Osteoblast (primary cell): ENCODE results near the gene FAM151A. TPM values are rescaled to one million over a fixed set of nuclear protein-coding genes. Genes with fewer than 3 reads are reported as not detected.

Experiments
- DNase-seq: peaks from one replicate; pipeline ENCODE4 v3.0.0; 2011; ENCODE audit warnings: low spot score, mixed read lengths; ENCODE audit not compliant: insufficient read length; ENCODE audit errors: missing footprints
- H2AFZ ChIP-seq: 2 replicates; pipeline ENCODE4 v1.6.0; 2011; ENCODE audit warnings: mild to moderate bottlenecking, low read length
- H3K27ac ChIP-seq: 2 replicates; pipeline ENCODE4 v1.5.1; 2011; ENCODE audit warnings: mild to moderate bottlenecking, low read depth, low read length, moderate library complexity
- H3K27me3 ChIP-seq: 2 replicates; pipeline ENCODE4 v1.6.0; 2012; ENCODE audit warnings: mild to moderate bottlenecking, control low read depth, inconsistent platforms, low read length, moderate library complexity; ENCODE audit not compliant: insufficient read depth
- H3K36me3 ChIP-seq: 2 replicates; pipeline ENCODE4 v1.5.1; 2011; ENCODE audit warnings: mild to moderate bottlenecking, low read length, control low read depth, moderate library complexity; ENCODE audit not compliant: insufficient read depth
- H3K4me1 ChIP-seq: 2 replicates; pipeline ENCODE4 v1.5.1; 2011; ENCODE audit warnings: mild to moderate bottlenecking, low read length, control low read depth, moderate library complexity; ENCODE audit not compliant: insufficient read depth
- H3K4me2 ChIP-seq: 2 replicates; pipeline ENCODE4 v1.6.0; 2011; ENCODE audit warnings: mild to moderate bottlenecking, low read length; ENCODE audit not compliant: insufficient read depth
- H3K4me3 ChIP-seq: fragments of 200-600 bp; sonication (generic); 3 replicates; pipeline ENCODE4 v1.5.1; 2012; ENCODE audit warnings: mild to moderate bottlenecking, low read length, inconsistent platforms; ENCODE audit not compliant: insufficient read depth
- H3K79me2 ChIP-seq: 2 replicates; pipeline ENCODE4 v1.6.0; 2012; ENCODE audit warnings: mild to moderate bottlenecking, low read length, control low read depth, inconsistent platforms; ENCODE audit not compliant: insufficient read depth
- H3K9me3 ChIP-seq: 2 replicates; pipeline ENCODE4 v1.5.1; 2011; ENCODE audit warnings: low read depth, low read length, control low read depth
- H4K20me1 ChIP-seq: 2 replicates; pipeline ENCODE4 v1.6.0; 2012; ENCODE audit warnings: mild to moderate bottlenecking, low read length, control low read depth; ENCODE audit not compliant: insufficient read depth
- total RNA-seq: library from RNA; depleted of rRNA; stranded (reverse); fragments of >200 nt; gene quantifications from 2 replicates; pipeline ENCODE4 v1.2.3, GENCODE V29; 2012
- TF ChIP-seq, protein P1 (sequence below): IDR thresholded peaks from 2 replicates; pipeline ENCODE4 v1.5.1; 2011; ENCODE audit warnings: mild to moderate bottlenecking, low read depth, low read length, moderate library complexity; ENCODE audit errors: extremely low read depth

Gene FAM151A
- total RNA-seq, 1 donor: not detected

DNA sequence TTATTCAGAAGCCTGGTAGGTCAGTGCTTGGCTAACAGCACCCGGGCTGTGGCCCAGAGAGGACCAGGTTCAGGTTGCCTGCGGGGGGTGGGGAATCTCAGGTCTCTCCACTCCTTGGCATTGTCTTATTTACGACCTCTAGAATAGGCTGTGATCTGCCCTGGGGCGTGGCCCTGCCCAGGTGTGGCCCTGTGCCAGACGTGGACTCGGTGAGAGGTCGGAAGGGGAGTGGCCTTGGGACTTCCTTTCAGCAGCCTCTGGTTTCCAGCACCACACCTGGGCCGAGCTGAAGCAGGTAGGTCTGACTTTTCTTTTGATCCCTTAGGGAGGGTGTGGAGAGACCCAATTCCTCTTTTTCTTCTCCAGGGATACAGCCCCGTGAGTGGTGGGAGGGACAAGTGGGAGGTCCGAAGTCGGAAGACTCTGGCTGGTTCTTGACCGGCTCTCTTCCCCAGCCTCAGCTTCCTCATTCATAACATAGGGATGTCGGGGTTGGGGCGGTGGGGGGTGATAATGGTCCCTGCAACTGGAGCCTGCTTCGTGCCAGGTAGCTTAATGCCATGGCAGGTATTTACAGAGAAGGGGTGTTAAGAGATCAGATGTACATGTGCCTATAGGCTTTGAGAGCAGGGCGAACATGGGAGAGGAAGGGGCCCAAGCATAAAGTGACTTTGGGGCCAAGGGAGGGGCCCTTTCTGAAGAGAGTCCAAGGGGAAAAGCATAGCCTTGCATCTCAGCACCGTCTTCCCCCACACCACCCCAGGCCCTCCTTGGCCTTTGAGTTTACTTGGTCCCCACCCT, 58.8 kb downstream of the FAM151A start:
- no peaks in the 10 kb centered on the region for H3K9me3 ChIP-seq
- no peaks in the 10 kb centered on the region for H3K36me3 ChIP-seq
- TF ChIP-seq, protein P1, sequence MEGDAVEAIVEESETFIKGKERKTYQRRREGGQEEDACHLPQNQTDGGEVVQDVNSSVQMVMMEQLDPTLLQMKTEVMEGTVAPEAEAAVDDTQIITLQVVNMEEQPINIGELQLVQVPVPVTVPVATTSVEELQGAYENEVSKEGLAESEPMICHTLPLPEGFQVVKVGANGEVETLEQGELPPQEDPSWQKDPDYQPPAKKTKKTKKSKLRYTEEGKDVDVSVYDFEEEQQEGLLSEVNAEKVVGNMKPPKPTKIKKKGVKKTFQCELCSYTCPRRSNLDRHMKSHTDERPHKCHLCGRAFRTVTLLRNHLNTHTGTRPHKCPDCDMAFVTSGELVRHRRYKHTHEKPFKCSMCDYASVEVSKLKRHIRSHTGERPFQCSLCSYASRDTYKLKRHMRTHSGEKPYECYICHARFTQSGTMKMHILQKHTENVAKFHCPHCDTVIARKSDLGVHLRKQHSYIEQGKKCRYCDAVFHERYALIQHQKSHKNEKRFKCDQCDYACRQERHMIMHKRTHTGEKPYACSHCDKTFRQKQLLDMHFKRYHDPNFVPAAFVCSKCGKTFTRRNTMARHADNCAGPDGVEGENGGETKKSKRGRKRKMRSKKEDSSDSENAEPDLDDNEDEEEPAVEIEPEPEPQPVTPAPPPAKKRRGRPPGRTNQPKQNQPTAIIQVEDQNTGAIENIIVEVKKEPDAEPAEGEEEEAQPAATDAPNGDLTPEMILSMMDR: no peak
- no peaks in the 10 kb centered on the region for H3K27me3 ChIP-seq
- no peak overlapping the region for H3K4me3 ChIP-seq
- no peaks in the 10 kb centered on the region for H4K20me1 ChIP-seq
- H3K27ac ChIP-seq: no peak overlapping the region
- H2AFZ ChIP-seq: no peak overlapping the region
- no peak overlapping the region for H3K4me2 ChIP-seq
- H3K4me1 ChIP-seq: no peaks in the 10 kb centered on the region
- no peaks in the 10 kb centered on the region for H3K79me2 ChIP-seq
- DNase-seq: peak; percentile 66

DNA sequence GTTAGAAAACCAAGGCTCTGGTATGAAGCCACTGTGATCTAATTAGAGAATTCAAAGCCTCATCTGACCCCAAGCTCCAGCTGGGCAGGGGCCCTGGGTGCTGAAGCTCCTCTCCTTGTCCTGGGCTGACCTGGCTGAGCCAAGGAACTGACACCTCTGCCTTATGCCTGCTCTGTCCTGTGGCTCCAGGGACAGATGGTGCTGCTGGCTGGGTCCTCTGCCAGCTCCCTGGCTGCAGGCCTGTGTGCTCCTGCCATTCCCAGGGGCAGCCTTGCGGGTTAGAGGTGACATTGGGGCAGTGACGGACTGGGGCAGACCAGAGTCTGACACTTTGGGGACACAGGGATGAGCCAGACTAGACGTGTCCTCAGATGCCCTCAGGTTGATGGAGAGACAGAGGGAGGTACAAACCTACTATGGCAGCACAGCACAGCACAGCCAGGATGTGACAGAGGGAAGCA, 63.5 kb downstream of the FAM151A start:
- H3K9me3 ChIP-seq: no peaks in the 10 kb centered on the region
- TF ChIP-seq, protein P1: no peak
- H3K27me3 ChIP-seq: no peaks in the 10 kb centered on the region
- no peaks in the 10 kb centered on the region for H3K79me2 ChIP-seq
- H3K4me3 ChIP-seq: no peak overlapping the region
- no peaks in the 10 kb centered on the region for H4K20me1 ChIP-seq
- no peaks in the 10 kb centered on the region for H3K36me3 ChIP-seq
- H3K4me2 ChIP-seq: no peak overlapping the region
- H3K4me1 ChIP-seq: no peaks in the 10 kb centered on the region
- H2AFZ ChIP-seq: no peak overlapping the region
- DNase-seq: peak; percentile 73
- H3K27ac ChIP-seq: no peak overlapping the region

Other genes starting within 250 kb of the FAM151A start
- 14.5 and 18.3 TPM in 2 replicates for gene SSBP3, start 217.1 kb downstream of the FAM151A start, total RNA-seq
- gene ACOT11, start 75.3 kb downstream of the FAM151A start, total RNA-seq: 2.9 and 3.8 TPM in 2 replicates
- gene MROH7, start 18.3 kb upstream of the FAM151A start, total RNA-seq: 0.36 and 0.59 TPM in 2 replicates
- gene TTC4, start 92.3 kb upstream of the FAM151A start, total RNA-seq: 19.7 and 27.9 TPM in 2 replicates
- gene PARS2, start 141.0 kb upstream of the FAM151A start, total RNA-seq: 6.2 and 7.4 TPM in 2 replicates
- not detected in 2 replicates for gene TTC22, start 177.8 kb upstream of the FAM151A start, total RNA-seq